Lower leg skin (tissue), 4 donors: ENCODE data around the gene KRTAP10-4. TPM values are rescaled to one million over a fixed set of nuclear protein-coding genes. Genes with fewer than 3 reads are reported as not detected.

Source experiments
- DNase-seq, 2 donors: peaks; one replicate each; pipeline ENCODE4 v3.0.0-alpha.2; 2019; ENCODE audit warnings: low spot score in 2 of 2
- H3K4me3 ChIP-seq: fragments of 200-600 bp; sonication (generic); 2 replicates; pipeline ENCODE4 v1.5.1; 2017; ENCODE audit warnings: mild to moderate bottlenecking, low read depth; ENCODE audit not compliant: poor library complexity, severe bottlenecking
- POLR2A ChIP-seq, 2 donors: fragments of 450-650 bp; IDR thresholded peaks; one replicate each; pipeline ENCODE4 v1.6.1; 2016 to 2017; ENCODE audit warnings: antibody characterized with exemption in 2 of 2, mild to moderate bottlenecking in 1 of 2, moderate library complexity in 1 of 2
- WGBS, 2 donors: methylation state at CpG; one replicate each; pipeline ENCODE4 v1.1.5; 2018; 5-methylcytosine and 5-hydroxymethylcytosine counted together
- intact Hi-C: fragments of 100-400 bp; cut with DNase I; formaldehyde crosslinking; loops from one replicate; pipeline ENCODE4 v1.15.0; 2023; ENCODE audit warnings: low total_unique reads
- total RNA-seq, 4 donors: library from RNA; depleted of rRNA; stranded (reverse); fragments of >200 nt; gene quantifications; one replicate each; pipeline ENCODE4 v1.1.0, GENCODE V29; 2016
- TF ChIP-seq, protein P1 (sequence below), 3 donors: fragments of 450-650 bp; IDR thresholded peaks; one replicate each; pipeline ENCODE4 v1.5.1; 2016; ENCODE audit warnings: antibody characterized with exemption in 3 of 3, mild to moderate bottlenecking in 3 of 3, moderate library complexity in 2 of 3

The KRTAP10-4 gene
- total RNA-seq, 4 donors from 2014 or later: 6.3 TPM; not detected in 3

DNA sequence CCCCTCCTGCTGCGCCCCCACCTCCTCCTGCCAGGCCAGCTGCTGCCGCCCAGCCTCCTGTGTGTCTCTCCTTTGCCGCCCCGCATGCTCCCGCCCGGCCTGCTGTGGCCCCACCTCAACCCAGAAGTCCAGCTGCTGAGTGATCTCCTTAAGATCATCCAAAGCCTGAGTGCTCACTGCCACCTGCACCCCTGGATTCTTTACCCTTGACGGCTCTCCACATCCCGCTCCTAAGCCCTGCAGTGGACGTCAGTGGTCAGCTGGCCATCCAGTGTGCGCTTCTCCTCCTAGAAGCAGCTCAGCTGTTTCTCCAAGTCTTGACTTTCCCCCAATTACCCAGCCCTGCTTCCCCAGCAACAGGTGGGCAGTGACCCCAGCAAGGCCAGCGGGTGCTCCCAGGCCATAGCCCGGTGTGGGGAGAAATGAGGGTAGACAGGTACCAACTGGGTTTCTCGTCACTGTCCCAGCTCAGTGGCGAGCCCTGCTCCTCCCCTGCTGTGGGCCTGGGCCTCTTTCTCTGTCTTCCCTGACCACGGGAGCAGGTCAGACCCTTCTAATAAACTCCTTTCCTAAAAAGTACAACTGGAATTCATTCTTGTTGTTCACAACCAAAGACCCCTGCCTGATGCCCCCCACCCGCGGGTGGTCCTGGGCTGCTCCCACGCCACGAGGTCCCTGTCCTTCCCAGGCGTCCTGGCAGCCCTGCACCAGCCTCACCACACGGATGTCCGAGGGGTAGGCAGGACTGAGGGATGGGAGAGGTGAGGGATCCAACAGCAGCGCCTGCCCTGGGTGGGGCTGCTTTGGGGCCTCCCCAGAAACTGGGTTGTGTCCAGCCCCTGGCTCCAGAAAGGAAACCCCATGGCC, 28.3 kb downstream of the KRTAP10-4 start:
- peak in 1 of 2 donors; percentile 68 for DNase-seq
- intact Hi-C loops: no loop called here
- WGBS, 2 donors: 74 to 82% methylated on average over 22 to 23 of the region's 23 CpGs
- no peak for TF ChIP-seq POLR2A (IDR thresholded peaks at IDR 0.05)
- TF ChIP-seq, protein P1, sequence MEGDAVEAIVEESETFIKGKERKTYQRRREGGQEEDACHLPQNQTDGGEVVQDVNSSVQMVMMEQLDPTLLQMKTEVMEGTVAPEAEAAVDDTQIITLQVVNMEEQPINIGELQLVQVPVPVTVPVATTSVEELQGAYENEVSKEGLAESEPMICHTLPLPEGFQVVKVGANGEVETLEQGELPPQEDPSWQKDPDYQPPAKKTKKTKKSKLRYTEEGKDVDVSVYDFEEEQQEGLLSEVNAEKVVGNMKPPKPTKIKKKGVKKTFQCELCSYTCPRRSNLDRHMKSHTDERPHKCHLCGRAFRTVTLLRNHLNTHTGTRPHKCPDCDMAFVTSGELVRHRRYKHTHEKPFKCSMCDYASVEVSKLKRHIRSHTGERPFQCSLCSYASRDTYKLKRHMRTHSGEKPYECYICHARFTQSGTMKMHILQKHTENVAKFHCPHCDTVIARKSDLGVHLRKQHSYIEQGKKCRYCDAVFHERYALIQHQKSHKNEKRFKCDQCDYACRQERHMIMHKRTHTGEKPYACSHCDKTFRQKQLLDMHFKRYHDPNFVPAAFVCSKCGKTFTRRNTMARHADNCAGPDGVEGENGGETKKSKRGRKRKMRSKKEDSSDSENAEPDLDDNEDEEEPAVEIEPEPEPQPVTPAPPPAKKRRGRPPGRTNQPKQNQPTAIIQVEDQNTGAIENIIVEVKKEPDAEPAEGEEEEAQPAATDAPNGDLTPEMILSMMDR (IDR thresholded peaks at IDR 0.05): no peak
- H3K4me3 ChIP-seq: no peak overlapping the region

DNA sequence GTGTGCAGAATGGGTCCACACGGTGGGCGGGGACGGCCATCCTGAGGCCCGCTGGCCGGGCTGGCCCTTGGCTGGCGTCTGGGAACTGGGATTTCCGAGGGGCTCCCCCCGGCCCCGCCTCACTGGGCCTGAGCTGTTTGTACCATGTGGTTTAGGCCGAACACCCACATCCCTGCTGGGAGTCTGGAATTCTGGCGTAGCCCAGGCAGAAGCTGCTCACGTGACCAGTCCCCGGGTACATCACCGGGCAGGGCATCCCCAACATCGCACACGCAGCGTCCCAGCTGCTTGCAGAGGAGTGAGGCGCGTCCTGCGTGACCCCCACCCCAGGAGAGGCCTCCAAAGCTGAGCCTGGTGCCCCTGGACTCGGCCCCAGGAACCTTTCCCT, 28.9 kb downstream of the KRTAP10-4 start:
- TF ChIP-seq, protein P1 (IDR thresholded peaks at IDR 0.05): no peak
- TF ChIP-seq POLR2A (IDR thresholded peaks at IDR 0.05): no peak
- no peak for DNase-seq
- intact Hi-C loops: no loop called here
- no peak overlapping the region for H3K4me3 ChIP-seq
- WGBS, 2 donors: 74 to 84% methylated on average over 17 to 20 of the region's 21 CpGs

DNA sequence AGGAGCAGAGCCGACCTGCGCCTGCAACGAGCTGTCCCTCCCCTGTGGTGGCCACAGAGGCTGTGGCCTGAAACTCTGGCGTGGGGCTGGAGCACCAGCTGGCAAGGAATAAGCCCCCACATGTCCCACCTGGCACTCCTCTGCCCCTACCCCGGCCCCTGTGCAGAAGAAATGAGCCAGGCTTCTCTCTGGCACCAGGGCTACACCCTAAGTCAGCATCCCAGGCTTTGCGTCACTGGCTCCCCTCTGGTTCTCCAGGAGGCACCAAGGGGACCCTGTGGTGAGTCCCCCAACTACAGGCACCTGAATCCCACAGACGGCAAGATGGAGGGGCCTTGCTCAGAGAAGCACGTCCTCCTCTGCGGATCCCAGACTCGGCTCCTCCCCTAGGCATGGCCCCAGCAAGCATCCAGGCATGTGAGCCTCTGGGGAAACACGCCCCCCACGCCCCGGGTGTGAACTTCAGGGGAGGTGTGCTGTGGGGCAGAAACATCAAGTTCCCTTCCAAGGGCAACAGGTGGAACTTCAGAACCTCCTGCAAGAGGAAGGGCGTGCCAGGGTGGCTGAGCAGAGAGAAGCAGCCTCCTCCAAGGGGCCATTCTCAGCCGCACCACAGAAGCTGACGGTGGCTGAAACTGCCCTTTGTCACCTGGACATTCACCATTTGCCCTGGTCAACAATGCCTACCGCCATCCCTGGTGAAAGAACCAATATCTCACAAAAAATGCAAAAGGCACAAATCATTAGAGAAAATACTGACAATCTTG, 29.8 kb downstream of the KRTAP10-4 start:
- H3K4me3 ChIP-seq: no peak overlapping the region
- peak in 1 of 2 donors; percentile 68 for DNase-seq
- intact Hi-C loops: no loop called here
- no peak for TF ChIP-seq POLR2A (IDR thresholded peaks at IDR 0.05)
- TF ChIP-seq, protein P1 (IDR thresholded peaks at IDR 0.05): no peak
- WGBS, 2 donors: 49 to 71% methylated on average over 14 of the region's 17 CpGs

DNA sequence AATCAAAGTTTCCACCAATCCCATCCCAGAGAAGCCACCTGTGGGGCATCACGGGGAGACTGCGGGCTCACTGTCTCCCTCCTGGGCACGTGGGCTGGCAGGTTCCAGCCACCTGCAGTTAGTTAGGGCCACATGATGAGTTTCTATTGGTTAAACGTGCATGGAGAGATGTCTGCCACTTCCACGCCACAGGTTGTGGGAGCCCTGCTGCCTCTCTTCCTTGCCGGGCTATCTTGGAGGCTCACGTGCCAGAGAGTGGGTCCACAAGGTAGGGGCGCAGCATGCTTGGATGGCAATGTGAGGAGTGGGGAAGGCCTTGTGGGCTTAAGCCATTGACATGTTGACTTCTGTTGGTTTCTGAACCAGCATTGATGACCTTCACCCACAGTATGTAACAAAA, 30.4 kb downstream of the KRTAP10-4 start:
- H3K4me3 ChIP-seq: no peak overlapping the region
- intact Hi-C loops: no loop called here
- TF ChIP-seq, protein P1 (IDR thresholded peaks at IDR 0.05): no peak
- no peak for TF ChIP-seq POLR2A (IDR thresholded peaks at IDR 0.05)
- peak in 1 of 2 donors; percentile 49 for DNase-seq
- 87 to 94% methylated on average over 8 of the region's 8 CpGs for WGBS, 2 donors

DNA sequence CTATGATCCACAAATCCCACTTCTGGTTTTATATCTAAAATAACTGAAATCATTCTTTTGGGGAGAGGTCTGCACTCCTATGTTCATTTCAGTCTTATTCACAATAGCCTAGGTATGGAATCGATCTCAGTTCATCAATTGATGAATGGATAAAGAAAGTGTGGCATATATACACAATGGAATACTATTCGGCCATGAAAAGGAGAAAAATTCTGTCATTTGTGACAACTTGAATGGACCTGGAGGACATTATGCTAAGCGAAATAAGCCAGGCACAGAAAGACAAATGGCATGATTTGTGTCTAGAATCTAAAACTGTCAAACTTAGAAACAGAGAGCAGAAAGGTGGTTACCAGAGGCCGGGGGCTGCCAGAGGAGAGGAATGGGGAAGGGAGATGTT, 33.0 kb downstream of the KRTAP10-4 start:
- intact Hi-C loops: no loop called here
- 76 to 82% methylated on average over 4 of the region's 4 CpGs for WGBS, 2 donors
- no peak overlapping the region for H3K4me3 ChIP-seq
- no peak for DNase-seq
- TF ChIP-seq, protein P1 (IDR thresholded peaks at IDR 0.05): no peak
- TF ChIP-seq POLR2A (IDR thresholded peaks at IDR 0.05): no peak
